Effector memory CD8-positive, alpha-beta T cell (primary cell): ENCODE measurements around the gene KLK12.

Experiments used
- ATAC-seq: fragments of 150-1000 bp; cut with Tn5 transposase; replicated peaks from 2 replicates; pipeline ENCODE4 v1.10.0; 2021; ENCODE audit warnings: mild to moderate bottlenecking, moderate library complexity
- DNase-seq, 3 experiments: peaks; one replicate each; pipeline ENCODE4 v3.0.0; 2021
- H3K27ac Mint-ChIP-seq, 2 donors: one replicate each; pipeline ENCODE4 v1.8.0; 2022; ENCODE audit warnings: mild to moderate bottlenecking in 2 of 2, mixed read lengths in 2 of 2, moderate library complexity in 2 of 2
- H3K27me3 Mint-ChIP-seq, 2 donors: one replicate each; pipeline ENCODE4 v1.8.0; 2022; ENCODE audit warnings: mixed read lengths in 2 of 2
- H3K36me3 Mint-ChIP-seq: one replicate; pipeline ENCODE4 v1.8.0; 2022; ENCODE audit warnings: mild to moderate bottlenecking, moderate library complexity, mixed read lengths; ENCODE audit not compliant: insufficient read depth
- H3K4me1 Mint-ChIP-seq, 2 donors: one replicate each; pipeline ENCODE4 v1.8.0; 2022; ENCODE audit warnings: low read depth in 2 of 2, mixed read lengths in 2 of 2
- H3K4me3 Mint-ChIP-seq, 2 donors: one replicate each; pipeline ENCODE4 v1.8.0; 2022; ENCODE audit warnings: mild to moderate bottlenecking in 2 of 2, mixed read lengths in 2 of 2, moderate library complexity in 2 of 2
- H3K9me3 Mint-ChIP-seq, 2 donors: one replicate each; pipeline ENCODE4 v1.8.0; 2022; ENCODE audit warnings: mixed read lengths in 2 of 2

The KLK12 gene

GRCh38 chr19:51019544-51019925 lies 15.3 kb downstream of the KLK12 start, which contains the start of gene KLK10:
Gene KLK10 (minus strand): TSS chr19:51019709. CDS start chr19:51019130, 579 bp downstream.
- Mint-ChIP-seq H3K4me3 (peak within 1 kb of the TSS; percentile 62 to 72), H3K36me3 (no peaks in the 10 kb centered on the region), H3K27me3 (peaks cover 78 to 87% of the 10 kb centered on the region in 2 donors), H3K4me1 (peaks cover 18 to 22% of the 10 kb centered on the region in 2 donors), H3K9me3 (no peaks in the 10 kb centered on the region), H3K27ac (no peak within 1 kb of the TSS)
- DNase-seq (no peak), ATAC-seq (no peak)

GRCh38 chr19:51018745-51019543 lies 15.9 kb downstream of the KLK12 start:
- no peak overlapping the region for H3K27ac Mint-ChIP-seq
- ATAC-seq (no peak), DNase-seq (no peak)
- peak overlapping the region; percentile 62 to 72 for H3K4me3 Mint-ChIP-seq
- no peaks in the 10 kb centered on the region for H3K36me3 Mint-ChIP-seq
- H3K27me3 Mint-ChIP-seq: peaks cover 78 to 87% of the 10 kb centered on the region in 2 donors
- no peaks in the 10 kb centered on the region for H3K9me3 Mint-ChIP-seq
- peaks cover 18 to 22% of the 10 kb centered on the region in 2 donors for H3K4me1 Mint-ChIP-seq

- DNase-seq (peak in 1 of 3 experiments; percentile 23), ATAC-seq (no peak)
- peak overlapping the region; percentile 62 to 72 for H3K4me3 Mint-ChIP-seq
- peaks cover 18 to 22% of the 10 kb centered on the region in 2 donors for H3K4me1 Mint-ChIP-seq
- H3K9me3 Mint-ChIP-seq: no peaks in the 10 kb centered on the region
- H3K36me3 Mint-ChIP-seq: no peaks in the 10 kb centered on the region
- no peak overlapping the region for H3K27ac Mint-ChIP-seq
- H3K27me3 Mint-ChIP-seq: peaks cover 77 to 87% of the 10 kb centered on the region in 2 donors
Measured at GRCh38 chr19:51016798-51017683, 17.8 kb downstream of the KLK12 start.

- no peaks in the 10 kb centered on the region for H3K36me3 Mint-ChIP-seq
- peaks cover 18 to 22% of the 10 kb centered on the region in 2 donors for H3K4me1 Mint-ChIP-seq
- H3K27me3 Mint-ChIP-seq: peaks cover 79 to 94% of the 10 kb centered on the region in 2 donors
- no peaks in the 10 kb centered on the region for H3K9me3 Mint-ChIP-seq
- no peak overlapping the region for H3K4me3 Mint-ChIP-seq
- ATAC-seq (no peak), DNase-seq (no peak)
- H3K27ac Mint-ChIP-seq: peak overlapping the region in 1 of 2 donors; percentile 62
Measured at GRCh38 chr19:51015691-51016267, 19.0 kb downstream of the KLK12 start.

GRCh38 chr19:51014242-51014641 lies 20.6 kb downstream of the KLK12 start:
- Mint-ChIP-seq H3K27ac (no peak overlapping the region), H3K4me3 (no peak overlapping the region), H3K9me3 (no peaks in the 10 kb centered on the region), H3K36me3 (no peaks in the 10 kb centered on the region), H3K27me3 (peaks cover 83 to 94% of the 10 kb centered on the region in 2 donors), H3K4me1 (peaks cover 14 to 17% of the 10 kb centered on the region in 2 donors)
- no peak for ATAC-seq
- no peak for DNase-seq

- Mint-ChIP-seq H3K36me3 (no peaks in the 10 kb centered on the region), H3K27ac (no peak overlapping the region), H3K9me3 (no peaks in the 10 kb centered on the region), H3K4me3 (no peak overlapping the region), H3K27me3 (peaks cover 74 to 88% of the 10 kb centered on the region in 2 donors), H3K4me1 (peaks cover 7 to 8% of the 10 kb centered on the region in 2 donors)
- no peak for ATAC-seq
- DNase-seq: no peak
Measured at GRCh38 chr19:51012661-51013190, 22.1 kb downstream of the KLK12 start.

- Mint-ChIP-seq H3K4me1 (no peaks in the 10 kb centered on the region), H3K4me3 (no peak overlapping the region), H3K27me3 (peaks cover 61 to 84% of the 10 kb centered on the region in 2 donors), H3K27ac (no peak overlapping the region), H3K9me3 (no peaks in the 10 kb centered on the region), H3K36me3 (no peaks in the 10 kb centered on the region)
- ATAC-seq (no peak), DNase-seq (no peak)
Measured at GRCh38 chr19:51010066-51010795, 24.6 kb downstream of the KLK12 start.

- ATAC-seq: no peak
- H3K36me3 Mint-ChIP-seq: no peaks in the 10 kb centered on the region
- no peak for DNase-seq
- H3K27me3 Mint-ChIP-seq: peaks cover 58 to 74% of the 10 kb centered on the region in 2 donors
- H3K4me1 Mint-ChIP-seq: no peaks in the 10 kb centered on the region
- no peak overlapping the region for H3K27ac Mint-ChIP-seq
- no peaks in the 10 kb centered on the region for H3K9me3 Mint-ChIP-seq
- no peak overlapping the region for H3K4me3 Mint-ChIP-seq
Measured at GRCh38 chr19:51009061-51009891, 25.5 kb downstream of the KLK12 start.

GRCh38 chr19:51007488-51007887 lies 27.3 kb downstream of the KLK12 start:
- Mint-ChIP-seq H3K4me1 (no peaks in the 10 kb centered on the region), H3K36me3 (no peaks in the 10 kb centered on the region), H3K27ac (no peak overlapping the region), H3K9me3 (no peaks in the 10 kb centered on the region), H3K27me3 (peaks cover 52 to 73% of the 10 kb centered on the region in 2 donors), H3K4me3 (no peak overlapping the region)
- no peak for DNase-seq
- ATAC-seq: no peak

GRCh38 chr19:51006406-51006805 lies 28.4 kb downstream of the KLK12 start:
- H3K4me3 Mint-ChIP-seq: no peak overlapping the region
- ATAC-seq (no peak), DNase-seq (no peak)
- H3K9me3 Mint-ChIP-seq: no peaks in the 10 kb centered on the region
- no peaks in the 10 kb centered on the region for H3K36me3 Mint-ChIP-seq
- peaks cover 0 to 5% of the 10 kb centered on the region in 2 donors for H3K4me1 Mint-ChIP-seq
- peaks cover 62 to 79% of the 10 kb centered on the region in 2 donors for H3K27me3 Mint-ChIP-seq
- no peak overlapping the region for H3K27ac Mint-ChIP-seq

- no peak for ATAC-seq
- H3K4me1 Mint-ChIP-seq: peaks cover 0 to 5% of the 10 kb centered on the region in 2 donors
- peaks cover 66 to 79% of the 10 kb centered on the region in 2 donors for H3K27me3 Mint-ChIP-seq
- H3K4me3 Mint-ChIP-seq: no peak overlapping the region
- no peak for DNase-seq
- H3K36me3 Mint-ChIP-seq: no peaks in the 10 kb centered on the region
- no peaks in the 10 kb centered on the region for H3K9me3 Mint-ChIP-seq
- no peak overlapping the region for H3K27ac Mint-ChIP-seq
Measured at GRCh38 chr19:51005248-51005647, 29.6 kb downstream of the KLK12 start.

- H3K27ac Mint-ChIP-seq: no peak overlapping the region
- peaks cover 65 to 81% of the 10 kb centered on the region in 2 donors for H3K27me3 Mint-ChIP-seq
- H3K4me3 Mint-ChIP-seq: no peak overlapping the region
- H3K9me3 Mint-ChIP-seq: no peaks in the 10 kb centered on the region
- no peaks in the 10 kb centered on the region for H3K36me3 Mint-ChIP-seq
- DNase-seq: no peak
- no peak for ATAC-seq
- peaks cover 0 to 5% of the 10 kb centered on the region in 2 donors for H3K4me1 Mint-ChIP-seq
Measured at GRCh38 chr19:51003316-51003715, 31.5 kb downstream of the KLK12 start.
